Right hindlimb (tissue), 1 donor: ENCODE results near the gene TEX52.

ENCODE experiments used
- DNase-seq: peaks from one replicate; pipeline ENCODE4 v3.0.0-alpha.2; 2018

The TEX52 gene

GRCh38 chr12:2826721-2827515, 29.9 kb downstream of the TEX52 start:
- DNase-seq = no peak

DNA sequence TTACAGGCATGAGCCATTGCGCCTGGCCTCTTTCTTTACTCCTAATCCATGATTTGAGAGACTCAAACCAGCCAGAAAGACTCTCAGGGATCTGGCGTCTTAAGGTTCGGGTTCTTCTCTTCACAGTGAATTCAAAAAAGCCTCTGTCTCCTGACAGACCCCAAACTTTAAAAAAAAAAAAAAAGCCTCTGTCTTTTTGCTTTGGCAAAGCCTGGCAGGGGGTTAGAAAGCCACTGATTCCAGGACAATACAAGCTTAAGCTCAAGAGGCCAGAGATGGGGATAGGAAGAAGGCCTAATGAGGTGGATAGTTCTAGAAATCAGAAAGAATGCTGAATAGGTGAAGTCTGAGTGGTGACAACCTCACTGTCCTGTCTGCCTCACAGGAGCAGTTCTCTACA, 30.8 kb downstream of the TEX52 start:
- DNase-seq = no peak

GRCh38 chr12:2825132-2825531, 31.7 kb downstream of the TEX52 start:
- no peak for DNase-seq

- DNase-seq = no peak
These were observed 32.3 kb downstream of the TEX52 start for GRCh38 chr12:2824541-2824940.

GRCh38 chr12:2823483-2823882, 33.4 kb downstream of the TEX52 start:
- no peak for DNase-seq

DNA sequence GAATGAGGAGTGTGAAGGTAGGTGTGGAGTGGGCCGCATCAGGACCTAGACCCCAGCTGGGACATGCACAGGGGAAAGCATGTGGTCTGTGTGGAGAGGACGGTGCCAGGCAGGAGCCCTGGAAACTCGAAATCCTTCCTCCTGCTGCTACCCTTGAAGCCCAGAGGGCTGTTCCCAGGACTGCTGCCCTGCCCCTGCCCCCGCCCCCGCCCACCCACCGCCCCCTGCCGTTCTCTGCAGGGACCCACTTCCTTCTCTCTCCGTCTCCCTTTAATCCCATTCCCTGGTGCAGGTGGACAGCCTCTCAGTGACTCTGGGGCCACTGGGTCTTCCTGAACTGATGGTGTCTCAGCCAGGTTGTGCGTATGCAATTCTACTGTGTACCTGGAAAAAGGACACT, 36.4 kb downstream of the TEX52 start:
- DNase-seq = no peak

- no peak for DNase-seq
These were observed 37.0 kb downstream of the TEX52 start for GRCh38 chr12:2819810-2820209.

- DNase-seq = peak; percentile 63
These were observed 43.3 kb downstream of the TEX52 start for GRCh38 chr12:2813214-2814185.

- peak; percentile 99 for DNase-seq
These were observed 44.3 kb downstream of the TEX52 start, which contains the start of gene ITFG2 for GRCh38 chr12:2812290-2813213. ITFG2 (plus strand) TSS chr12:2812668; CDS start chr12:2812761, 93 bp downstream.

GRCh38 chr12:2811801-2812200, 45.0 kb downstream of the TEX52 start:
- no peak for DNase-seq

DNA sequence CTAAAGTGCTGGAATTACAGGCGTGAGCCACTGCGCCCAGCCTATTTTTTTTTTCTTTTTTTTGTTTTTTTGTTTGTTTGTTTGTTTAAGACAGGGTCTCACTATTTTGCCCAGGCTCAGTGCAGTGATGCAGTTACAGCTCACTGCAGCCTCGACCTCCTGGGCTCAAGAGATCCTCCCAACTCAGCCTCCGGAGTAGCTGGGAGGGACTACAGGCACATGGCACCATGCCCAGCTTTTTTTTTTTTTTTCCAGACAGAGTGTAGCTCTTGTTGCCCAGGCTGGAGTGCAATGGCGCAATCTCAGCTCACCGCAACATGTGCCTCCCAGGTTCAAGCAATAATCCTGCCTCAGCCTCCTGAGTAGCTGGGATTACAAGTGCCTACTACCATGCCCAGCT, 50.1 kb downstream of the TEX52 start:
- DNase-seq = no peak

GRCh38 chr12:2805143-2805520, 51.7 kb downstream of the TEX52 start:
- no peak for DNase-seq

DNA sequence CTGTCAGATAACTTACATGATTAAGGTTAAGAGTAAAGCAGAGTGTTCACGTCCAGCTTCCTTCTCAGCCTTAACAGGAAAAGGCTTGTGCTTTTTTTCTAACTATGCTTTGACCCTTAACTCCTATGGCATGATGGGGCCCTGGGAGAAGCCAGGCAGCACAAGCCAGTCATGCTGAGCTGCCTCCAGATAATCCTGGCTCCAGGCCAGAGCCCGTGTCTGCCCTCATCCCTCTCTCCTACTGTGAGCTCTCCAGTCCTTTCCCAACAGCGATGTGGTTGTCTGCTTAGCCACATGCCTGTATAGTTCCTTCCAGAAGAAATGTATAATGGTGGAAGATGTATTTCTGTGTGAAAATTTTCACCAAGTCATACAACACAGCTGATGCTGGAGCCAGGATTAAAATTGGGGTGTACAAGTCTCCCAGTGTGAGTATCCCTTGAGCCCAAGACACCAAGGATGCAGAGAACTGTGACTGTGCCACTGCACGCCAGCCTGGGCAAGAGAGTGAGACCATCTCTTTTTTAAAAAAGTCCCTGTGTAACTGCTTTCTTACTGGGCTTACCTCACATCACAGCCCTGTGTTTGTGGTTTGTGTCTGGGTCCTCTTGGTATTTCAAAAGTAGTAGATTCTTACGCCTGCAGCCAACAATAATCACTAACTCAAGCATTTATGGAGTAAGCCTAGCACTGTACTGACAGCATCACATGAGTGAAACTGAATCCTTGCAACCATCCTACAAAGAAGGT, 52.3 kb downstream of the TEX52 start:
- no peak for DNase-seq

DNA sequence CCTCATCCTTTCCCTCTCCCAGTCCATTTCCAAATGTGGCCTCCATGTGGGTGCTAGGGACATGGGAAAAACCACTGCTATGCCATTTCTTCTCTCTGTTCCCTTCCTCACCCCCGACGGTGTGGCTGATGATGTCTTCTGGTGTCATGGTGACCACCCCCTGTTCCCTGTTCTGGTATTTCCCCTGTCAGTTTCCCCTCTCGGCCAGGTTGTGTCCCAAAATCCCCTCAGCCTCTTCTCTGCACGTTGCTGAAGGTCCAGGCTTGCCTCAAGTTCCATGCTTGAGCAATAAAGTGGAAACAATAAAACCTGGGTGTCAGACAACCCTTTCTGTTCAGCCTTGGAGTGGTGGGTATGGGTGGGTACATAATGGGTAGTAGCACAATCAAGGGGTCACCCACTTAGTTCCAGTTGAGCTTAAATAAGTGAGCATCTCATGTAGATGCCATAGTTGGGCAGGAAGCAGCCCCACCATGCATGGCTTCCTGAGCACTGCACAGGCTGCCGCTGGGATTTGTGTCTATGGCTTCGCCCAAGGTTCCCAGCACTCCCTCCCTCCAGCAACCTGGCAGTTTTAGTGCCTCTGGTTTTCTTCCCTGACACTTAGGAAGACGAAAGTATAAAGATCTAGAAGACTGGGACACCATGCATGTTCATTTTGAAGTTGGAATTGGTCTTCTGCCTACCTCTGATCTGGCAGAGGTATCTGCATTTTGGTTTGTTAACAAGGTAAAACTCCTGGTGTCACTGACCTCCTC, 53.0 kb downstream of the TEX52 start:
- peak; percentile 13 for DNase-seq

DNA sequence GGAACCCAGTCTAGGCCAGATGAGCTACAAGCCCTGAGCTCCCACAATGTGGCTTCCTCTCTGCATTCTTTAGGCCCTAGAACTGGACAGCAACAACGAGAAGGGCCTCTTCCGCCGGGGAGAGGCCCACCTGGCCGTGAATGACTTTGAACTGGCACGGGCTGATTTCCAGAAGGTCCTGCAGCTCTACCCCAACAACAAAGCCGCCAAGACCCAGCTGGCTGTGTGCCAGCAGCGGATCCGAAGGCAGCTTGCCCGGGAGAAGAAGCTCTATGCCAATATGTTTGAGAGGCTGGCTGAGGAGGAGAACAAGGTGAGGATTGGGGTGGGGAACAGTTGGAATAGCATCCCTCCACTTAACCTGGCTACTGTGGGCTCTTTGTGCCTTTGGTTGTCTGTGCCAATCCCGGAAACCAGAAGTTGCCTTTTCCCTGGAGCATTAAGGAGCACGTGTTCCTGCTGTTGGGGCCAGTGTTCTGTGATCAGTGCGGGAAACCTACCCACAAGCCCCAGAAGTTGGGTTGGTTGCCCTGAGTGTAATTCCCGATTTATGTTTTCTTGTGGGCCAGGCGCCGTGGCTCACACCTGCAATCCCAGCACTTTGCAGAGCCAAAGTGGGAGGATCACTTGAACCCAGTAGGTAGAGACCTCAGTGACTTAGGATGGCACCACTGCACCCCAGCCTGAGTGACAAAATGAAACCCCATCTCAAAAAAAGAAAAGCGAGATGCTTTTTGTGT, 55.6 kb downstream of the TEX52 start:
- peak; percentile 10 for DNase-seq

- no peak for DNase-seq
These were observed 56.7 kb downstream of the TEX52 start for GRCh38 chr12:2800046-2800570.
